CD4-positive, alpha-beta T cell treated with Interleukin-15 for 4 hours (primary cell): ENCODE measurements around the gene SLC46A2.

Source experiments
- DNase-seq: peaks from one replicate; pipeline ENCODE4 v3.0.0-alpha.2; 2020; ENCODE audit warnings: low spot score

Gene SLC46A2, protein sequence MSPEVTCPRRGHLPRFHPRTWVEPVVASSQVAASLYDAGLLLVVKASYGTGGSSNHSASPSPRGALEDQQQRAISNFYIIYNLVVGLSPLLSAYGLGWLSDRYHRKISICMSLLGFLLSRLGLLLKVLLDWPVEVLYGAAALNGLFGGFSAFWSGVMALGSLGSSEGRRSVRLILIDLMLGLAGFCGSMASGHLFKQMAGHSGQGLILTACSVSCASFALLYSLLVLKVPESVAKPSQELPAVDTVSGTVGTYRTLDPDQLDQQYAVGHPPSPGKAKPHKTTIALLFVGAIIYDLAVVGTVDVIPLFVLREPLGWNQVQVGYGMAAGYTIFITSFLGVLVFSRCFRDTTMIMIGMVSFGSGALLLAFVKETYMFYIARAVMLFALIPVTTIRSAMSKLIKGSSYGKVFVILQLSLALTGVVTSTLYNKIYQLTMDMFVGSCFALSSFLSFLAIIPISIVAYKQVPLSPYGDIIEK

DNA sequence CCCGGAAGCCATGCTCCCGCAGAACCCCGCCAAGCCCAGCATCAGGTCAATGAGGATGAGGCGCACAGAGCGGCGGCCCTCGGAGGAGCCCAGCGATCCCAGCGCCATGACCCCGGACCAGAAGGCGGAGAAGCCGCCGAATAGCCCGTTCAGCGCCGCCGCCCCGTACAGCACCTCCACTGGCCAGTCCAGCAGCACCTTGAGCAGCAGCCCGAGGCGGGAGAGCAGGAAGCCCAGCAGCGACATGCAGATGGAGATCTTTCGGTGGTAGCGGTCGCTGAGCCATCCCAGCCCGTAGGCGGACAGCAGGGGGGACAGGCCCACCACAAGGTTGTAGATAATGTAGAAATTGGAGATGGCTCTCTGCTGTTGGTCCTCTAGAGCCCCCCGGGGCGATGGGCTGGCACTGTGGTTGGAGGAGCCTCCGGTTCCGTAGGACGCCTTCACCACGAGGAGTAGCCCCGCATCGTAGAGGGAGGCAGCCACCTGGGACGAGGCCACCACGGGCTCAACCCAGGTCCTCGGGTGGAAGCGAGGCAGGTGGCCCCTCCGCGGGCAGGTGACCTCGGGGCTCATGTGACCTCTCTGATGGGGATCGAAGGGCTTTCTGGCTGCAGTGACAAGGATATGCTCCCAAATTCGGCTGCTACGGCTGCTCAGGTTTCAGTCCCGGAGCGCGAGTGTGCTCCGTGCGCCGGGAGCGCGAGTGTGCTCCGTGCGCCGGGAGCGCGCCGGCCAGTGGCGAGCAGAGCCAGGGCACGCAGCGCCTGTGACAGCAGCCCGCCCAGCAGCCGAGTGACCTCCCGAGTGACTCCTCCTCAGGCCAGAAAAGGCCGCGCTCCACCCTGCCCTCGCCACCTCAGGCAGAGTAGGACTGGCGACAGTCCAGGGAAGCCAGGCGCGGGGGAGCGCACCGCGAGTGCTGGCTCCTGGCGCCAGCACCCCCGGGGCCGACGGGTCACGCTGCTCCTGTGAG is at the start of gene SLC46A2:
Gene SLC46A2 (minus strand): TSS at position 771 of the 976 bp plus-strand sequence. CDS start 195 bp downstream, at position 576.
- DNase-seq = no peak

DNA sequence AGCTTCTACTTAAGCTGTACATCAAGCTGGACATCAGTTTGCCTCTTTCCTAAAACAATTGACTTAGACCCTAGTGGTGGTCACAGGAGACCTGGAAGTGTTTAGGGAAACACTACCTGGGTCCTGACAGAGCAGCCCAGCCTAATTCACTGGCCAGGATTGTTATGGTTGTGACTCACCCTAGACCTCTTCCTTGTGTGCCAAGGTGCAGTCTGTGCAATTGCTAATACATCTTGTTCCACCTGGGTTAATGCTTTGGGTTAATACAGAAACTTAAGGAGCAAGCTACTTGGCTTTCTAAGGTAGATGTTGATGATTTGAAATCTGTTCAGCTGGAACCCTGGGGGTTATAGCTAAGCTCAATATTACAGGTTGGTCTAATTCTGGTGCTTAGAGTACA is 48.7 kb upstream of the SLC46A2 start:
- no peak for DNase-seq

DNA sequence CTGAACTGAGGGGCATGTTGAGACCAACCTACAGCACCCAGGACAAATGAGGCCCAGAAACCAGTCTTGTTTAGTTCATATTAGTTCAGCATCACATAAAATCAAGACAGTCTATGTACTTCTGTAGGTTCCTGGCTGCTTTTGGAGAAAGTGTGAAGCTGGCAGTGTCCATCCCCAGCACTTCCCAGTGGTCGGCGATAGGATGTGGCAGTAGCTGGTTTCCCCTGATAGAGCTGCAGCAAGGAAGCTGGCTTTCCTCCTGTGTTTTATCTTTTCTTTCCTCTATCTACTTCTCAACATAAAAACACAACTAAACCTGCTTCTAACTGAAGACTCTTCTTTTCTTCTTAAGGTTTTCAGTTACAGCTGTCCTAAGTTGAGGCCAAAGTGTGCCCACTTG is 43.0 kb upstream of the SLC46A2 start:
- no peak for DNase-seq

DNA sequence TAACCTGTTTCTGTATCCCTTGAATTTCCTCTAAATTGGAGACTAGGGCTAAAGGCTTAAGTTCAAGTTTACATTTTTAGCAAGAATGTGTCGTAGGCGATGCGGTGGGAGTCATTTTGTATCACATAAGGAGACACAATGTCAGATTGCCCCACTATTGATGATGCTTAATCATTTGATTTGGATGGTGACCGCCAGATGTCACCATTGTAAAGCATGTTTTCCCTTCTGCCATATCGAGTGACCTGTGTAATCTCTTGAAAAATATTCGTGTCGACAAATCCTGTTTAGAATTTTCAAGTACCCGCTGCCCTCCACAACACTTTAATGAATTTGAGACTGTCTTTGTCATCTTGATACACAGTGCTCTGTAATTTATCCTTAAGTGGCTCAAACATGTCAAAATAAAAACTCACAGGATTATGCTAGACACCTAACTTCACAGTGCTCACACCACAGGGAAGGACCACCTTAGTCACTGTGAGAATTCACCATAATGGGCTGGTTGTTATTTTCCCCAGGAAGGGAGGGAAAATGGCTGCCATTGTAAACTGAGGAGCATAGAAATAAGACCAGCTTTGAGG is 34.5 kb upstream of the SLC46A2 start:
- no peak for DNase-seq

DNA sequence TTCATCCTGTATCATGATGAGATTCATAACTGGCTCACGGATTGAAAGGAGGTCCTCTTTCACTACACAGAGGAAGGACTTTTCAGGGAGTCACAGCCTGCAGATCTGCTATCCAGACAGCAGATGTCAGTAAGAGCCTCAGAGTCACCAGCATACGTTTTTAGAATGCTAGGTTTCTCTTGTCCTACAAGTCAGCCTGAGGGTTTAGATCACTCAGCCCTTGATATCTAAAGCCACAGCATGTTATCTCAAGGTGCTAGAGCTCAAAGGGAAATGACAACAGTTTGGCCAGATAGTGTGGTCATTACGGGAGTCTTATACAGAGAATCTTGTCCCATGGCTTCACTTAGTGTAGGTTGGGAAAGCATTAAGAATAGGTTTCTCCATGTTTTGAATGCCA is 30.9 kb upstream of the SLC46A2 start:
- no peak for DNase-seq

DNA sequence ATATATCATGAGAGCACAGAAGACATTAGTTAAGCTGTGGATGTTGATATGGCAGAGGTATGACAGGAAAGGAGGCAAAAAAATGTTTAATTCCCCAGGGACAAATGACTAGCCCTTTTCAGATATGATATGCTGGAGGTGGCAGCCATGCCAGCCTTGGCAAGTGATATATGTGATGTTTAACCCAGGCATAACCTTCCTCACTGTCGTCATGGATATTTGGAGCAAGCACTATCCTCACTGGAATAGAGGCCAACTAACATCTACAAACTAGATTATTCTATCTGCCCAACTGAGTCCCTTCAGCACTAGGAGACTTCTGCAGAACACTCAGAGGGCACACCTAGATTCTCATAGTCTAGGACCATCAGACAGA is 27.3 kb upstream of the SLC46A2 start:
- DNase-seq = no peak

DNA sequence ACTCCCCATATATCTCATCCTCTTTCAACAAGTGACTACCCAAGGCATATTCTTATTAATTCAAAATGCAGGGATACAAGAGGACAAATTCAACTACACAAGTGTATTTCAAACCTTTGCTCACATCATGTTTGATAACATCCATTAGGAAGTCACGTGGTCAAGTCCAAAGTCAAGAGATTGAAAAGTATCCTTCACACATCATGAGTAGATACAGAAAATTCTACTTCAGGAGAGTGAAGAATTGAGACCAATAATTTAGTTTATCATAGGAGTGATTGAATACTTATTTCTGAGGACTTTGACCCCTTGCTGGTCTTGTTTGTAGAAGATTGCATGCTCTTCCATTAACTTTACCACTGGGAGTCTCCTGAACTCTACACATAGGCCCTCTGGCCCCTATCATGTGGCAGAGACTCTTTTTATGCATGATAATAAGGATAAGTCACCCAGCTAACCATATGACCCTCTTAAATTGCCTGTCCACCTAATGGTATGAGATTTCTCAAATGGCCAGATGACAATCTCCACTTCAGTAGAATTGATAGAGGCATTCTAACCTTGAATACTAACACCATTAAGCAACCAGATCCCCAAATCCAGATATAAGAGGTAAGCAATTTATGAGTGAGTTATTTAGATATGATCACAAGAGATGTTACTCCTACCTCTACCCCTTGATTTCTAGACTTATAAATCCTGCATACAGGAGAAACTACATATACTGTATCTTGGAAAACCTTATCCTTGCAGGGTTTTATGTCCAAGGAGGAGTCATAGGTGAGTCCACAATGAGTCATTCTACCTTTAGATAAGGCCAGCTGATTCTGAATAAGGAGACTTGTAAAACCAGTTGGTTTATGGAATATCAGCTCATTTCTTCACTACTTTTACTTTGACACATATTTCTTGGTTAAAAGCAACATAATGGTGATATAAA is 26.6 kb upstream of the SLC46A2 start:
- no peak for DNase-seq

DNA sequence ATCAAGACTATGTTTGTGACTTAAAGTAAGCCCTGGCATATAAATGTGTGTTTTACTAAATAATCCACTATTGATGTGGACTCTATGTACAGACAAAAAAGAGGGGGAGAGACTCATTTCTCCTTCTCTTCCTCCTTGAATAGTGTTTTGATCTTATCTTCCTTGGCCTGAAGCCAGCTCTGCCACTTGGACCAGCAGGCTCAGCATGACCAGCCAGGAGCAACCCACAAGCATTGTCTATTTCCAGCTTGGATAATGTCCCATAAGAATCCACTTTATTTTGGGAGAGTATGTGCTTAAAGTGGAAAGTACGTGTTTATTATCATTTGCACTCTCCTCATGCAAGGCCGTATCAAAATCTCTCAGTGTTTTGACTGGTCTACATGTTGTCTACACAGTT is 23.8 kb upstream of the SLC46A2 start:
- no peak for DNase-seq

DNA sequence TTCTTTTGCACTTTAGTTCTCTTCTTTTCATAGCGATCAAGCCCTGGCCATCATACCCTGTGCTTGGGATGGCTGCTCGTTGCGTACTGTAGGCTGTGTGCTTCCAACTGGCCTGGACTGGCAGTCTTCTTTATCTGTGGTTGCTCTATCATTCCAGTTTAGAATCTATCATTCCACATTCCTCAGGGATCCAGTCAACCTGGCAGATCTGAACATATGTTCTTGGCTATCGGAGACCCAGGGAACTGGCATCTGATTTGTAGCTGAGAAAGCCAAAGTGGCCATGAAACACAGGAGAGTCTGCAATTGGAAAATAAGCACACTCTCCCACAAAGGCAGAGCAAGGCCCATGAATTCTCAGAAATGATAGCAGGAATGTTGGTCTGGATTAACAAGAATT is 22.6 kb upstream of the SLC46A2 start:
- DNase-seq = no peak

DNA sequence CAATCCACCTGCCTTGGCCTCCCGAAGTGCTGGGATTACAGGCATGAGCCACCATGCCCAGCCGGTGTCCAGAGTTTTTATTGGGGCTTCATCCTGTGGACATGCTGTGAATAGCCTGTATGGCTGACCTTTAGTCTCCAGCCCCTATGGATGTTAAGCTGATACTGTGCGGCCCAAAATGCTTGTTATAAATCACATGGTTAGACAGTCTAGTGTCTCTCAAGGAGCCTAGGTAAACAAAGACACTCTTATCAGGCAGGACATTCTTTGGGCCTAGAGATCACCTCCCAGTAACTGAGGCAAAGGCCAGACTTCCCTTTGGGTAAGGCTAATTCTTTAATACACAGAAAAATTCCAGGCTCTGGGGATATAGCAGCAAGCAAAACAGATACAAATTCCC is 22.0 kb upstream of the SLC46A2 start:
- no peak for DNase-seq

DNA sequence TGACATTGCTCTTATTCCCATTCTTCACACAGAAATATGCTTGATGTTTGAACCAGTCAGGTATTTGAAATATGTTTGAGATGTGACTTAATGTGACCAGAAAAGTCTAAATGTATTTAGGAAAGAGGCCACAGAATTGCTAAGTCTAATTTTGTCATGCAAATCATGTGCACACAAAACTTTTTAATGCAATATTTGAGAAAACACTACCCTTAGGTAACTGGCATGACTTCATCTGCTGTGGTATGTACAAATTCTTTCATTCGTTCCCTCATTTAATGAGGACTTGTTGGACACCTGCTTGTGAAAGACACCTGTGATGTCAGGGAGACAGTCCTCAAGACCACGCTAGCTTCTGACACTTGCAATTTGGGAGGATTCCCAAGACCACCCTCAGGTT is 21.1 kb upstream of the SLC46A2 start:
- no peak for DNase-seq

DNA sequence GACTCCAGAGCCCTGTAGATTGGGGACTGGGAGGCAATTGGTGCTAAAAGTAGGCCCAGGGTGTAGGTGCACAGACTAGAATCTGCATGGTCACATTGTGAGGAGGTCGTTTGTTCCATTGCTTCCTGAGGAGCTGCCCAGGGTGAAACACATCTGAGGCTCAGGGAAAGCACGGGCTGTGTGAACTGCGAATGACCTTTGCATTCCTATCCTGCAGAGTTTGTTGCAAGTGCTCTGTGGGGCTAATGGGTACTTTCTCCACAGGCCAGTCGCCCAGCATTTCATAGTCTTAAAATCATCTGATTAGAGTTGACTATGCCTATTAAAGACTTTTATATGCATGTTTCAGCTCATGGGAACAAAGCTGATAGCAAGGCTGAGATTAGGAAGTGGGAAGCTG is 14.4 kb upstream of the SLC46A2 start:
- no peak for DNase-seq

DNA sequence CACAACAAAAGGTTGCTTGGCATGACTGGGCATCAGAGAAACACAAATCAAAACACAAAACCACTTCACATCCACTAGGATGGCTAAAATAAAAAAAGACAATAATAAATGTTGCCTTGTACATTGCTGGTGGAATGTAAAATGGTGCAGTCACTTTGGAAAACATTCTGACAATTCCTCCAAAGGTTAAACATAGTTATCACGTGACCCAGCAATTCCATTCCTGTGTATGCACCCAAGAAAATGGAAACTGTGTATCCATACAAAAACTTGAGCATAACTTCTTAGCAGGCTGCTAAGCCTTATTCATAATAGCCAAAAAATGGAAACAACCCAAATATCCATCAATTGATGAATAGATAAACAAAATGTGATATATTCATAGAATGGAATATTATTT is 10.2 kb upstream of the SLC46A2 start:
- DNase-seq = no peak

DNA sequence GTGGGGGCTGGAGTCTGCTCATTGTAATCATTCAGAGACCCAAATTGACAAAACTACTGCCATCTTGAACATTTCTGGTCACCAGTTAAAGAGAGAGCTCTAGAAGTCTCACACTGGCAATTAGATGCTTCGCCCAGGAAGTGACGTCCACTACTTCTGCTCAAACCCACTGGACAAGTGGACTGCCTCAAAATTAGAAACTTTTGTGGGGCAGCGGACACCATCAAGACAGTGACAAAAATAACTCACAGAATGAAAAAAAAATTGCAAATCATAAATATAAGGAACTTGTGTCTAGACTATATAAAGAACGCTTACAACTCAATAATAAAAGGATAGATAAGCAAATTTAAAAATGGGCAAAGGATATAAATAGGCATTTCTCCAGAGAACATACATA is 9.8 kb upstream of the SLC46A2 start:
- DNase-seq = no peak

DNA sequence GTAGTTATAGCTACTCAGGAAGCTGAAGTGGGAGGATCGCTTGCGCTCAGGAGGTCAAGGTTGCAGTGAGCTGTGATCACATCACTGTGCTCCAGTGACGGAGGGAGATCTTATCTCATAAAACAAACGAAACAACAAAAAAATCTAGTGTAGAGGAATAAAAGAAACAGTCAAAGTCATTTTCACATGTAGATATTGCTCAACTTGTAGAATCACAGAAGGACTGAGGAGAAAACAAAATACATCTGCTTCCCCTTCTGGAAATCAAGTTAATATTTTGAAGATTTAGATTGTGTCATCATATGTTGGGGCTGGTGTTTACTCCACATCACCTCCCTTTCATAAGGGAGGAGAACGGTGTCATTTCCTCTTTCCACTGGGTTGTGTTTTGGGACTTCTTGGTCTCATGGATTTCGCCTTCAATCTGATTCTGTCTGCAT is 8.2 kb upstream of the SLC46A2 start:
- no peak for DNase-seq

DNA sequence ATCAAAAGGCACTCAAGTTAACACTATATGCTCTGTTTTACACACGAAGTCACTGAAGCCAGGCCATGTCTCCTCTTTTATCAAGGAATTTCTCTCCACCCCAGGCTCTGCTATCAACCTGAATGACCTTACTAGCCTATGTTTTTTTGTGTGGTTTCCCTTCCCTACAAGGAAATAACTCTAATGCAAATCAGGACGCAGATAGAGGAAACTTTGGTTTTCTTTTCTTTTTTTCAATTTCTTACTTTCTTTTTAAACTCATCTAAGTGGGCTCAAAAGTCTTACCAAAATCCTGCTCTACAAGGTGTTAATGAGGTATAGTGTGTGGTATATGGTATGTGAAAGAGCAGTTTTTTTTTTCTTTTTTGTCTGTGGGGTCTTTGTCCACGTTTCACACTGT is 5.5 kb upstream of the SLC46A2 start:
- no peak for DNase-seq

DNA sequence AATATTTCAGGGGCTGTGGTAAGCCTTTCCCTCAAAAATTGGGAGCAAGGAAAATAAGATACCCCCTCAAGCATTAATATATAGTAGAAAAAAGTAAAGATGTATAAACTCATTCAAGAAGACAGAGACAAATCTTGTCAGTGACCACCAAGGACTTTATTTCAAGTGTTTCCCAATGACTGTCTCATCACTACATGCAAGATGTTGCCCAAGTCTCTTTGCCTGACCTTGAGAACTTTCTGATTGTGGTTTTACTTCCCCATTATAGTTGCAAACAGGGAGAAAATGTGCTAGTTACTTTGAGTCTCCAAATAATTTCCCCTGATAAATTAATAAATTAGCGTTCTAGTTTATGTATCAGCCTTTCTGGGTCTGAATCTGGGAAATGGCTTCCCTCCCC is 4.0 kb upstream of the SLC46A2 start:
- DNase-seq = no peak

DNA sequence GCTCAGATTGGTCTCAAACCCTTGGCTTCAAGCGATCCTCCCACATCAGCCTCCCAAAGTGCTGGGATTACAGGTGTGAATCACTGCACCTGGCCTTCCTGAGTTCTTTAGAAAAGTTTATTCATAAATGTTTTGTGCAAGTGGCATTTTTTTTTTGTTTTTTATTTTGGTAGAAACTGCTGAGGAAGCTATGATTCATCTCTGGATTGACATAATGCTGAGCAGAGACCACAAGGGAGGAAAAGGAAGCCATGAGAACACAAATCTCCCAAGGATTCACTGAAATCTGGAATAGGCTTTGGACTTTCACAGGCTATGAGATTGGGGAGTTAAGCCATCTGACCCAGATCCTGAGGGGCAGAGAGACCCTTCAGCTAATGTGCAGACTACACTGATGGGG is 3.4 kb upstream of the SLC46A2 start:
- DNase-seq = no peak

DNA sequence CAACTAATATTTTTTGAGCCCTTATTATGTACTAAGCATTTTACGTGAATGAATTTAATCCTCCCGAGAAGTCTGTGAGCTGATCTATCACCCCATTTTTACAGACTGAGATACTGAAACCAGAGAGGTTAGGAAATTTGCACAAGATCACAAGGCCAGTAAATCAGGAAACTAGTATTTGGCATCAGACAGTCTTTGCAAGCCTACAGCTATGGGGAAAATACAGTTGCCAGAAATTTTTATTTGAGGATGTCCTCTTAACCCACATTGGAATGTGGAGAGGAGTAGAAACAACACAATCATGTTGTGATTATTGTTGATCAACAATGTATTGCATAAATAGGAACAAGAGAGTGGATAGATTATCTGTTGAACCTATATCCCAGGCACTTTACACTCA is 2.3 kb upstream of the SLC46A2 start:
- no peak for DNase-seq

DNA sequence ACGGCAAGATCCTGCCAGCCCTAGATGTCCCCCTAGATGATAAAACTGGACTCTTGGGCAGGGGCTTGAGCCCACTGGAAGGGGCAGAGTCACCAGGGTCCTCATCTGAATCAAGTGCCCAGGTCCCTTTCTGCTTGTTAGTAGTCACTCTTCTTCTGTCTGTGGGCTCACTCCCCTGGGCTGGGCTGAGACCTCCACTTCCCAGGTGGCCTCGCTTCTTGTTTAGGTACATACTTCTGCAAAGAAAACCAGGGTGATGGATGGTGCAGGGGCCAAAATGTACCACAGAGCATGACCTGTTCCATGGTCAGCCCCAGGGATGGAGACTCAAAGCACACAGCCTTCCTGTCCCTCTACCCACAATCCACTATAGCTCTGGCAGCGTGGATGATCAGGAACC is 845 bp upstream of the SLC46A2 start:
- DNase-seq = no peak

DNA sequence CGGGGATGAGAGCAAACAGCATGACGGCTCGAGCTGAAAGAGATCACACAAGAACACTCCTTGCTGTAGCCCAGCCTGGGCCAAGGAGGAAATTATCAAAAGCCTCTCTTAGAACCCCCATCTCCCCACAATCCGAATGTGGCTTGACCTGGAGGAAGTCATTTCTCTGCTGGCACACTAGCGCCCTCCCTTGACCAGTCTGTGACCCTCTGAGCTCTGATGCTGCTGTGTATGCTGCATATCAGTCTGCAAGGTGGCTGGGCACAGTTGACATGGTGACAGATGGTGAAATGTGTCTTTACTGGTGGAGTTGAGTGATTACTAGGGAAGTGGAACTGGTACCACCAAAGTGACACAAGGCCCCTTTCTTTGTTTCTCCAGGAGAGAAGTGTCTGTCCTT is 3.3 kb downstream of the SLC46A2 start:
- no peak for DNase-seq

DNA sequence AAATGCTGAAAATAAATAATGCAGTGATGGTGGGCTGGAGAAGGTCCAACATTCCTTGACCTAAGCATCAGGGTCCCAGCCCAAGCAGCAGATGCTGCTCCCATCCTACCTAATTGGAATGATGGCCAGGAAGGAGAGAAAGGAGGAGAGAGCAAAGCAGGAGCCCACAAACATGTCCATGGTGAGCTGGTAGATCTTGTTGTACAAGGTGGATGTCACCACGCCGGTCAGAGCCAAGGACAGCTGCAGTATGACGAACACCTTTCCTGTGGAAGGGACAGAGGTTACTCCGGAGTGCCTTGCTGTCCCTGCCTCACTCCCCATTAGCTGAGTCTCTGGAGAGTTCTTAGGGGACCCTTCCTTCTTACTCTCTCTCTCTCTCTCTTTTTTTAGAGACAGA is 4.3 kb downstream of the SLC46A2 start:
- DNase-seq = no peak
